Mucosa of rectum (tissue), 2 donors: Measurements from ENCODE around the gene ASB8.
A peak's percentile ranks its signal among the peaks of the same experiment; 100 is the strongest.
"Not testable (repeated sequence)": the region's sequence is repeated elsewhere in the genome, so short reads cannot be mapped to it uniquely, and the experiment has no call there.

Experiments used
- H3K27ac ChIP-seq, 2 donors: one replicate each; pipeline ENCODE4 v1.7.0; 2013; ENCODE audit warnings: inconsistent platforms in 2 of 2, low read depth in 2 of 2, low read length in 2 of 2
- H3K27me3 ChIP-seq, 2 donors: one replicate each; pipeline ENCODE4 v1.7.0; 2013; ENCODE audit warnings: low read length in 2 of 2; ENCODE audit not compliant: control insufficient read depth in 2 of 2, insufficient read depth in 2 of 2
- H3K36me3 ChIP-seq, 2 donors: one replicate each; pipeline ENCODE4 v1.7.0; 2013; ENCODE audit warnings: low read length in 2 of 2; ENCODE audit not compliant: control insufficient read depth in 2 of 2, insufficient read depth in 2 of 2
- H3K4me1 ChIP-seq, 2 donors: one replicate each; pipeline ENCODE4 v1.7.0; 2013; ENCODE audit warnings: low read length in 2 of 2, mild to moderate bottlenecking in 1 of 2; ENCODE audit not compliant: control insufficient read depth in 2 of 2, insufficient read depth in 2 of 2
- H3K4me3 ChIP-seq, 2 donors: one replicate each; pipeline ENCODE4 v1.7.0; 2013; ENCODE audit warnings: low read length in 2 of 2
- H3K9ac ChIP-seq, 2 donors: one replicate each; pipeline ENCODE4 v1.7.0; 2013; ENCODE audit warnings: low read length in 2 of 2, low read depth in 1 of 2, mild to moderate bottlenecking in 1 of 2
- H3K9me3 ChIP-seq, 2 donors: one replicate each; pipeline ENCODE4 v1.7.0; 2013; ENCODE audit warnings: low read length in 2 of 2; ENCODE audit not compliant: control insufficient read depth in 2 of 2
- donor health status: healthy.
- donor health status: Normal muscosa, but diverticular disease.

ASB8 gene

DNA sequence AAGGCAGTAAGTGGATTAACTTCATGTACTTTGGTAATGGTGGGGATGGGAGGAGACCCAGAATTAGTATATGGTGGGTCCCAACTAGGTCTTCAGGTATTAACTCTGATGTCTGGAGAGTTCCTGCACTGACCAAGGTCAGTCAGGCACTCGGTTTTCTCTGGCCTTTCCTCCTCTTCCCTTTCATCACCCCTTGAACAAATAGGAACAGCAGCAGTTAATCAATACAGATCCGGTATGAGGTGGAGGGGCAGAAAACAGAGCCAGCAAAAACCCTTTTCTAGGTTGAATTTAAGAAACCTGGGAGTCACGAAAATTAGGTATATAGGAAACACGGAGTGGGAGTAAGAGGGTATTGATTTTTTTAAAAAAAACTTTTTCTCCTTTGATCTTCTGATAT is 34.1 kb downstream of the ASB8 start:
- Histone ChIP-seq H3K4me1 (peaks cover 2 to 8% of the 10 kb centered on the region in 2 donors), H3K9ac (no peak overlapping the region), H3K27ac (no peak overlapping the region), H3K9me3 (no peaks in the 10 kb centered on the region), H3K36me3 (peaks cover 0 to 12% of the 10 kb centered on the region in 2 donors), H3K27me3 (no peaks in the 10 kb centered on the region), H3K4me3 (no peak overlapping the region)

GRCh38 chr12:48122065-48122834 is 35.1 kb downstream of the ASB8 start:
- Histone ChIP-seq H3K9ac (no peak overlapping the region), H3K9me3 (no peaks in the 10 kb centered on the region), H3K27ac (no peak overlapping the region), H3K36me3 (peaks cover 0 to 9% of the 10 kb centered on the region in 2 donors), H3K4me3 (no peak overlapping the region), H3K27me3 (no peaks in the 10 kb centered on the region), H3K4me1 (peaks cover 2 to 8% of the 10 kb centered on the region in 2 donors)

DNA sequence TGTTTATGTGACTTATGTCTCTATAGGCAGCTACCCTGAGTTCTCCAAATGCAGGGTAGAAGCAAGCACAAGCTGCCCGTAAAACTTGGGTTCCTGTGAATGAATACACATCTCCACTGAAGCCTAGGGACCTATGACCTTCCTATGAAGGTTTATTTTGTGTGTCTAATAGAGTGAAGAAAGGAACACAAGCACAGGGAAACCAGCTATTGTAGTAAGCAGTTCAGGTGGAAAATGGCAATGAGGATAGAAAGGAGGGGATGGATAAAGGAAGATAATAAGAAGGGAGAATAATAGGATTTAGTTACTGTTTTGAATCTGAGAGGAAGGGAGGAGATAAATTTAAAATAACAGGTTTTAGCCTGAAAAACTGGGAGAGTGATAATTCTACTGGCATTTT is 35.8 kb downstream of the ASB8 start:
- peaks cover 2 to 8% of the 10 kb centered on the region in 2 donors for H3K4me1 ChIP-seq
- H3K9me3 ChIP-seq = no peaks in the 10 kb centered on the region
- no peaks in the 10 kb centered on the region for H3K27me3 ChIP-seq
- no peak overlapping the region for H3K4me3 ChIP-seq
- no peak overlapping the region for H3K9ac ChIP-seq
- peaks cover 0 to 9% of the 10 kb centered on the region in 2 donors for H3K36me3 ChIP-seq
- H3K27ac ChIP-seq = no peak overlapping the region

GRCh38 chr12:48119834-48120195 is 37.5 kb downstream of the ASB8 start:
- Histone ChIP-seq H3K9me3 (no peaks in the 10 kb centered on the region), H3K9ac (peak overlapping the region; percentile 25 to 48), H3K4me3 (peak overlapping the region; percentile 72 to 89), H3K4me1 (peaks cover 2 to 8% of the 10 kb centered on the region in 2 donors), H3K27ac (no peak overlapping the region), H3K36me3 (peaks cover 0 to 9% of the 10 kb centered on the region in 2 donors), H3K27me3 (no peaks in the 10 kb centered on the region)

DNA sequence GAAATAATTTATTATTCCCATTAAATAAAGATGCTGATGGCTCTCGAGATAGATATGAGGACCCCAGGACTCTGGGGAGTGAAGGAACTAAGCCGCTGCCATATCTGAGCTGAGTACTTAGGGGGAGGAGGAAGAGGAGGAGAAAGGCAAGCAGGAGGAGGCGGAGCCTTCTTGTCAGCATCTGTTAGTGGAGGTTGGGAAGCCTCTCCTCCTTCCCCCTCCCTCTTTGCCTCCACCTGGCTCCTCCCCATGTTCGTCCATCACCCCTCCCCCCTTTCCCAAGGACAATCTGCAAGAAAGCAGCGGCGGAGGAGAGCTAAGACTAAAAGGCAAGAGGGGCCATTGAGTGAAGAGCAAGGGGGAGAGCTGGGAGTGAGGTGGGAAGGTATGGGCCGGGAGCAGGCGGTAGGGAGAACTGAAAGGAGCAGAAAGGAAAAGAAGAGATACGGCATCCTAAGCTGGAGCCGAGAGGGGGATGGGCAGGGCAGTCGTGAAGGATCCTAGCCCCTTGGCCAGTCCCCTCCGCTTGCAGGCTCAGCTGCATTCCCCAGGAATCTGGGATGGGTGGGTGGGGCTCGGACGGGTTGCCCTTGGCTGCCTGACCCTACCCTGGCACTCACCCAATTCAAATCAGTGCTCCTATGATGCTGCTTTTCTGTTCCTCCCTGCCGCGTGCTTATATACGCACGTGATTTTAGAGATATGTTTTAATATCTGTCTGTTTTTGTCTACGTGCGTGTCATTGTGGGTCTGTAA is 38.1 kb downstream of the ASB8 start, which contains the start of gene PFKM:
TSS of gene PFKM (plus strand) at position 287 of the 756 bp plus-strand sequence. CDS start 3,411 bp downstream, outside the sequence.
- peaks cover 2 to 8% of the 10 kb centered on the region in 2 donors for H3K4me1 ChIP-seq
- peak within 1 kb of the TSS; percentile 72 to 89 for H3K4me3 ChIP-seq
- no peaks in the 10 kb centered on the region for H3K27me3 ChIP-seq
- peaks cover 0 to 9% of the 10 kb centered on the region in 2 donors for H3K36me3 ChIP-seq
- peak within 1 kb of the TSS in 1 of 2 donors; percentile 46 for H3K27ac ChIP-seq
- no peaks in the 10 kb centered on the region for H3K9me3 ChIP-seq
- peak within 1 kb of the TSS; percentile 25 to 54 for H3K9ac ChIP-seq

GRCh38 chr12:48118284-48118871 is 38.9 kb downstream of the ASB8 start:
- peaks cover 2 to 8% of the 10 kb centered on the region in 2 donors for H3K4me1 ChIP-seq
- peaks cover 0 to 7% of the 10 kb centered on the region in 2 donors for H3K36me3 ChIP-seq
- H3K9me3 ChIP-seq = no peaks in the 10 kb centered on the region
- peak overlapping the region in 1 of 2 donors; percentile 3 for H3K9ac ChIP-seq
- H3K4me3 ChIP-seq = peak overlapping the region; percentile 72 to 89
- no peak overlapping the region for H3K27ac ChIP-seq
- no peaks in the 10 kb centered on the region for H3K27me3 ChIP-seq

DNA sequence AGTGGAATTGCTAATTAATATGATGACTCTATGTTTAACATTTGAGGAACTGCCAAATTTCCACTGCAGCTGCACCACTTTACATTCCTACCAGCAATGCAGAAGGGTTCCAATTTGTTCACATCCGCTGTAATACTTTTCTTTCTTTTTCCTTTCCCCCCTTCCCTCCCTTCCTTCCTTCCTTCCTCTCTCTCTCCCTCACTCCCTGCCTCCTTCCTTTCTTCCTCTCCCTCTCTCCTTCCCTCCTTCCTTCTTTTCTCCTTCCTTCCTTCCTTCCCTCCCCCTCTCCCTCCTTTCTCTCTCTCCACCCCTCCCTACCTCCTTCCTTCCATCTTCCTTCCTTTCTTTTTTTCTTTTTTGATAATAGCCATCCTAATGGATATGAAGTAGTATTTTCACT is 41.4 kb downstream of the ASB8 start:
- H3K4me3 ChIP-seq = no peak overlapping the region
- no peak overlapping the region for H3K9ac ChIP-seq
- H3K4me1 ChIP-seq = peaks cover 2 to 5% of the 10 kb centered on the region in 2 donors
- H3K27ac ChIP-seq = no peak overlapping the region
- no peaks in the 10 kb centered on the region for H3K27me3 ChIP-seq
- H3K9me3 ChIP-seq = no peaks in the 10 kb centered on the region
- H3K36me3 ChIP-seq = no peaks in the 10 kb centered on the region

GRCh38 chr12:48111312-48111693 is 46.0 kb downstream of the ASB8 start:
- H3K9ac ChIP-seq, H3K4me3 ChIP-seq, H3K4me1 ChIP-seq, H3K9me3 ChIP-seq, H3K27ac ChIP-seq, H3K36me3 ChIP-seq, H3K27me3 ChIP-seq: not testable (repeated sequence)

DNA sequence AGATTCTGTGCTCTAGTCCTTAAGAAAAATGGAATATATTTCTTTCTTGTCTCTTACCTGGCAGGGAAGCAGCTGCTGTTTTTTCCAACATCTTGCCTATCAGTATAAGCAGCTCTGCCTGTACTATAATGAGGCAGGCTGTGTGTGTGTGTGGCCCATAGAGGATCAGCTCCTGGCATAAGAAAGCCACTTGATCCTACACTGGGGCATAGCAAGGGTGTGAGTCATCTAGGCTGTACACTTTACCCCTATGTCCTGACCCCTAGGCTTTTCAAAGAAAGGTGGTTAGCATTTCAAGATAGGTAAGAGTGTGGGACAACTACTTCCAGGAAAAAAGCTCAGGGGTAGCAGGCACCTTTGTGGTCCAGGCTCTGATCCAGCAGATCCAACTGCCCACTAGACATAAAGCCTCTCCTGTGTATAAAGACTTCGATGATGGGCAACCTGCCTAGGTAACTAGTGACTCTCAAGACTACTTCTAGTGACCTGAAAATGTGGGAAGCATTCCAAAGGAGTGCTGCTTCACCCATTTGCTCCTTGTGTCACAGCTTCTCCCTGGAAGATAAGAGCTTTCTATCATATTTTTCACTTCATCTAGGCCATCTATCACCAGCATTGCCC is 46.5 kb downstream of the ASB8 start:
- Histone ChIP-seq H3K4me3 (no peak overlapping the region), H3K27me3 (no peaks in the 10 kb centered on the region), H3K27ac (no peak overlapping the region), H3K9ac (no peak overlapping the region), H3K9me3 (no peaks in the 10 kb centered on the region), H3K36me3 (no peaks in the 10 kb centered on the region), H3K4me1 (peaks cover 5 to 10% of the 10 kb centered on the region in 2 donors)
